NCI-H2081 (cell line): Measurements from ENCODE around the gene ITPKB.
A peak's percentile ranks its signal among the peaks of the same experiment; 100 is the strongest.
"Not testable (repeated sequence)": the region's sequence is repeated elsewhere in the genome, so short reads cannot be mapped to it uniquely, and the experiment has no call there.

Source experiments
- DNase-seq, 2 experiments: peaks; one replicate each; lab custom pipeline; 2025; lab: John Stamatoyannopoulos, UW

Gene ITPKB

GRCh38 chr1:226738995-226739695 is at the start of gene ITPKB:
TSS of gene ITPKB (minus strand) at chr1:226739282. CDS start at chr1:226737458, 1,824 bp downstream.
- DNase-seq, result peak; percentile 11 to 64

- DNase-seq, result no peak
These were observed 48.6 kb upstream of the ITPKB start for GRCh38 chr1:226787638-226788037.

GRCh38 chr1:226787071-226787470 is 48.0 kb upstream of the ITPKB start:
- no peak for DNase-seq

GRCh38 chr1:226786550-226786949 is 47.5 kb upstream of the ITPKB start:
- DNase-seq, result no peak

GRCh38 chr1:226785805-226786204 is 46.7 kb upstream of the ITPKB start:
- DNase-seq, result no peak

GRCh38 chr1:226784081-226785049 is 45.3 kb upstream of the ITPKB start:
- DNase-seq, result peak; percentile 77 to 88

GRCh38 chr1:226782845-226783601 is 43.9 kb upstream of the ITPKB start:
- no peak for DNase-seq

- DNase-seq, result no peak
These were observed 43.0 kb upstream of the ITPKB start for GRCh38 chr1:226781937-226782609.

GRCh38 chr1:226779561-226779960 is 40.5 kb upstream of the ITPKB start:
- no peak for DNase-seq

GRCh38 chr1:226778657-226779058 is 39.6 kb upstream of the ITPKB start:
- no peak for DNase-seq

GRCh38 chr1:226776975-226777374 is 37.9 kb upstream of the ITPKB start:
- no peak for DNase-seq

GRCh38 chr1:226776066-226776465 is 37.0 kb upstream of the ITPKB start:
- no peak for DNase-seq

GRCh38 chr1:226772446-226773139 is 33.5 kb upstream of the ITPKB start:
- DNase-seq, result no peak

- DNase-seq, result not testable (repeated sequence)
These were observed 28.1 kb upstream of the ITPKB start for GRCh38 chr1:226767170-226767569.

GRCh38 chr1:226766565-226766964 is 27.5 kb upstream of the ITPKB start:
- no peak for DNase-seq

GRCh38 chr1:226764533-226764932 is 25.5 kb upstream of the ITPKB start:
- no peak for DNase-seq

GRCh38 chr1:226763905-226764264 is 24.8 kb upstream of the ITPKB start:
- no peak for DNase-seq

GRCh38 chr1:226762988-226763904 is 24.2 kb upstream of the ITPKB start:
- DNase-seq, result no peak

GRCh38 chr1:226762055-226762454 is 23.0 kb upstream of the ITPKB start:
- no peak for DNase-seq

GRCh38 chr1:226761322-226761721 is 22.2 kb upstream of the ITPKB start:
- DNase-seq, result no peak
